PC-3 (cell line): ENCODE measurements around the gene C17orf100. TPM values are rescaled to one million over a fixed set of nuclear protein-coding genes. Genes with fewer than 3 reads are reported as not detected.

ENCODE experiments used
- ATAC-seq: fragments of 200-7000 bp; cut with Tn5 transposase; 2 replicates; pipeline ENCODE4 v1.9.1; 2020; ENCODE audit warnings: mild to moderate bottlenecking, moderate library complexity
- BruUV-seq: library from RNA; stranded (reverse); fragments of 400-500 nt; replicated peaks from 2 replicates; lab custom pipeline; 2021; lab: Mats Ljungman, UMichigan
- CTCF ChIA-PET: fragments of 300-600 bp; sonication (Branson Sonifier 250); formaldehyde crosslinking; loops from one replicate; lab custom pipeline; 2022; ENCODE audit warnings: antibody characterized with exemption; lab: Charles Lee
- POLR2A ChIA-PET: fragments of 300-600 bp; sonication (Branson Sonifier 250); formaldehyde crosslinking; loops from one replicate; lab custom pipeline; 2022; ENCODE audit warnings: antibody characterized with exemption; ENCODE audit not compliant: unreplicated experiment; lab: Charles Lee
- DNase-seq: peaks from one replicate; pipeline ENCODE4 v3.0.0-alpha.2; 2015
- H2AFZ ChIP-seq: fragments of 300-600 bp; sonication (generic); 2 replicates; pipeline ENCODE4 v1.6.0; 2016; ENCODE audit warnings: antibody characterized with exemption, low read length
- H3F3A ChIP-seq: fragments of 300-600 bp; sonication (generic); one replicate; pipeline ENCODE4 v1.6.0; 2017; ENCODE audit warnings: antibody characterized with exemption, low read length, control low read depth, mild to moderate bottlenecking; ENCODE audit not compliant: unreplicated experiment
- H3K27ac ChIP-seq: fragments of 300-600 bp; sonication (generic); 2 replicates; pipeline ENCODE4 v1.5.1; 2016; ENCODE audit warnings: mild to moderate bottlenecking, low read length
- H3K27me3 ChIP-seq: fragments of 300-600 bp; sonication (generic); 2 replicates; pipeline ENCODE4 v1.6.1; 2016; ENCODE audit warnings: low read length, mixed read lengths
- H3K36me3 ChIP-seq: fragments of 300-600 bp; sonication (generic); 2 replicates; pipeline ENCODE4 v1.6.1; 2016; ENCODE audit warnings: low read depth, mixed run types, low read length, mixed read lengths
- H3K4me1 ChIP-seq: fragments of 300-600 bp; sonication (generic); 2 replicates; pipeline ENCODE4 v1.5.1; 2016; ENCODE audit warnings: low read length; ENCODE audit not compliant: insufficient read depth
- H3K4me2 ChIP-seq: fragments of 300-600 bp; sonication (generic); 2 replicates; pipeline ENCODE4 v1.6.0; 2016; ENCODE audit warnings: low read length
- H3K4me3 ChIP-seq: fragments of 300-600 bp; sonication (generic); 2 replicates; pipeline ENCODE4 v1.5.1; 2016; ENCODE audit warnings: mild to moderate bottlenecking, low read length, mixed read lengths
- H3K79me2 ChIP-seq: fragments of 300-600 bp; sonication (generic); 2 replicates; pipeline ENCODE4 v1.6.1; 2017; ENCODE audit warnings: low read length, mixed read lengths
- H3K9ac ChIP-seq: fragments of 300-600 bp; sonication (generic); 2 replicates; pipeline ENCODE4 v1.6.0; 2016; ENCODE audit warnings: mild to moderate bottlenecking, low read length
- H3K9me2 ChIP-seq: fragments of 300-600 bp; sonication (generic); replicated peaks from 2 replicates; pipeline ENCODE4 v1.6.1; 2016; ENCODE audit warnings: mixed run types, low read length, mixed read lengths
- H3K9me3 ChIP-seq: fragments of 300-600 bp; sonication (generic); 2 replicates; pipeline ENCODE4 v1.6.1; 2016; ENCODE audit warnings: low read length, mixed read lengths
- H4K20me1 ChIP-seq: fragments of 300-600 bp; sonication (generic); 2 replicates; pipeline ENCODE4 v1.6.1; 2016; ENCODE audit warnings: low read length, mixed read lengths
- EZH2 ChIP-seq: fragments of 300-600 bp; sonication (generic); IDR thresholded peaks from one replicate; pipeline ENCODE4 v1.6.1; 2017; ENCODE audit warnings: antibody characterized with exemption, mild to moderate bottlenecking, low read length; ENCODE audit not compliant: unreplicated experiment
- EZH2phosphoT487 ChIP-seq: fragments of 300-600 bp; sonication (generic); IDR thresholded peaks from 2 replicates; pipeline ENCODE4 v1.6.1; 2018; ENCODE audit warnings: mild to moderate bottlenecking, antibody characterized with exemption, low read length, borderline replicate concordance
- intact Hi-C: fragments of 100-400 bp; cut with micrococcal nuclease; formaldehyde crosslinking; loops from 2 replicates; pipeline ENCODE4 v1.9.0; 2023
- total RNA-seq: library from RNA; depleted of rRNA; stranded (reverse); fragments of >200 nt; gene quantifications from 2 replicates; pipeline ENCODE4 v1.2.3, GENCODE V29; 2014
- TF ChIP-seq, protein P1 (sequence below): fragments of 300-600 bp; sonication (generic); conservative IDR thresholded peaks from 2 replicates; pipeline ENCODE4 v1.5.1; 2017; ENCODE audit warnings: antibody characterized with exemption, low read depth, mild to moderate bottlenecking, low read length

Gene C17orf100
- total RNA-seq, 1 experiment from 2014 or later: 0.15 TPM

GRCh38 chr17:6682339-6682738 is 30.8 kb downstream of the C17orf100 start:
- intact Hi-C loops: no loop called here
- H2AFZ ChIP-seq: no peak overlapping the region
- no peaks in the 10 kb centered on the region for H3K27me3 ChIP-seq
- no peak overlapping the region for H3K9ac ChIP-seq
- no peaks in the 10 kb centered on the region for H3K9me2 ChIP-seq
- no peak overlapping the region for H3K4me3 ChIP-seq
- ATAC-seq (no peak), DNase-seq (no peak)
- no peak overlapping the region for H3K4me2 ChIP-seq
- no peaks in the 10 kb centered on the region for H3F3A ChIP-seq
- POLR2A ChIA-PET: no interaction called here
- CTCF ChIA-PET: no interaction called here
- no peaks in the 10 kb centered on the region for H3K36me3 ChIP-seq
- peaks cover 19% of the 10 kb centered on the region for H3K4me1 ChIP-seq
- no peaks in the 10 kb centered on the region for H3K79me2 ChIP-seq
- BruUV-seq: no TSS peak
- H3K27ac ChIP-seq: no peak overlapping the region
- no peak for TF ChIP-seq EZH2
- no peak for TF ChIP-seq EZH2phosphoT487
- TF ChIP-seq, protein P1, sequence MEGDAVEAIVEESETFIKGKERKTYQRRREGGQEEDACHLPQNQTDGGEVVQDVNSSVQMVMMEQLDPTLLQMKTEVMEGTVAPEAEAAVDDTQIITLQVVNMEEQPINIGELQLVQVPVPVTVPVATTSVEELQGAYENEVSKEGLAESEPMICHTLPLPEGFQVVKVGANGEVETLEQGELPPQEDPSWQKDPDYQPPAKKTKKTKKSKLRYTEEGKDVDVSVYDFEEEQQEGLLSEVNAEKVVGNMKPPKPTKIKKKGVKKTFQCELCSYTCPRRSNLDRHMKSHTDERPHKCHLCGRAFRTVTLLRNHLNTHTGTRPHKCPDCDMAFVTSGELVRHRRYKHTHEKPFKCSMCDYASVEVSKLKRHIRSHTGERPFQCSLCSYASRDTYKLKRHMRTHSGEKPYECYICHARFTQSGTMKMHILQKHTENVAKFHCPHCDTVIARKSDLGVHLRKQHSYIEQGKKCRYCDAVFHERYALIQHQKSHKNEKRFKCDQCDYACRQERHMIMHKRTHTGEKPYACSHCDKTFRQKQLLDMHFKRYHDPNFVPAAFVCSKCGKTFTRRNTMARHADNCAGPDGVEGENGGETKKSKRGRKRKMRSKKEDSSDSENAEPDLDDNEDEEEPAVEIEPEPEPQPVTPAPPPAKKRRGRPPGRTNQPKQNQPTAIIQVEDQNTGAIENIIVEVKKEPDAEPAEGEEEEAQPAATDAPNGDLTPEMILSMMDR: no peak
- no peaks in the 10 kb centered on the region for H3K9me3 ChIP-seq
- H4K20me1 ChIP-seq: no peaks in the 10 kb centered on the region

DNA sequence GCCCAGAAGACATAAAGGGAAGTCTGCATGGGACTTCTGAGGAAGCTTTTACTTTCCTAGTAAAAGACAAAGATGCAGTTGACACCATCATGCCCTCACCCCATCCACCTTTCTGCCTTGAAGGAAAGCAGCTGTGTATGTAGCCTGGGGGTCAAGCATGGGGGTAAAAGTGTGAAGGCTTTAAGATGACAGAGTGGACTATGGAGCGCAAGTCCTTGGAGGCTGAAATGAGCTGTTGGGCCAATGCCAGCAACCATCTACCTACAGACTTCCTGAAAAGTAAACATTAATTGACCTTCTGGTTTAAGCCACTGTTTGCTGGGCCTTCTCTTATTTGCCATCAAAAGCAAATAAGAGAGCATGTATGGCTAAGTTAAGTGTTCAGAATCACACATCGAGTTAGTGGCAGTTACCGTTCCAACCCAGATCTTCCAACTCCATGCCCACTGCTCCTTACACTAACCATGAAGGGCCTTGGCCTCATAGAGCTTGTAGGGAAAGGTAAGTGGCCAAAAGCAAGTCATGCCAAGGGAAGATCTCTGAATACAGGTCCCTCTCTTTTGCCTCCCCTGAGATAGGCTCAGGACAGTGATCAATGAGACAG is 31.6 kb downstream of the C17orf100 start:
- CTCF ChIA-PET: no interaction called here

GRCh38 chr17:6683730-6684459 is 32.3 kb downstream of the C17orf100 start:
- Histone ChIP-seq H3K9ac (no peak overlapping the region), H3K36me3 (no peaks in the 10 kb centered on the region), H3F3A (no peaks in the 10 kb centered on the region), H3K27me3 (no peaks in the 10 kb centered on the region), H4K20me1 (no peaks in the 10 kb centered on the region), H3K4me3 (no peak overlapping the region), H3K9me3 (no peaks in the 10 kb centered on the region), H3K79me2 (no peaks in the 10 kb centered on the region), H3K4me2 (no peak overlapping the region), H3K9me2 (no peaks in the 10 kb centered on the region), H3K4me1 (peaks cover 11% of the 10 kb centered on the region), H3K27ac (no peak overlapping the region), H2AFZ (no peak overlapping the region)
- ChIA-PET CTCF (no interaction called here), POLR2A (no interaction called here)
- DNase-seq (no peak), ATAC-seq (no peak)
- TF ChIP-seq EZH2: no peak
- TF ChIP-seq, protein P1: no peak
- no peak for TF ChIP-seq EZH2phosphoT487
- BruUV-seq: no TSS peak
- intact Hi-C loops: no loop called here

More for the DNA sequence above, 31.6 kb downstream of the C17orf100 start:
- H3K79me2 ChIP-seq: no peaks in the 10 kb centered on the region
- H3K27me3 ChIP-seq: no peaks in the 10 kb centered on the region
- POLR2A ChIA-PET: no interaction called here
- H3K27ac ChIP-seq: no peak overlapping the region
- no peak overlapping the region for H3K4me3 ChIP-seq
- DNase-seq (no peak), ATAC-seq (no peak)
- H3K4me1 ChIP-seq: peaks cover 18% of the 10 kb centered on the region
- H3K36me3 ChIP-seq: no peaks in the 10 kb centered on the region
- H2AFZ ChIP-seq: no peak overlapping the region
- no peaks in the 10 kb centered on the region for H3K9me3 ChIP-seq
- intact Hi-C loops: no loop called here
- H3K4me2 ChIP-seq: no peak overlapping the region
- BruUV-seq: no TSS peak
- no peak for TF ChIP-seq EZH2phosphoT487
- H3F3A ChIP-seq: no peaks in the 10 kb centered on the region
- H3K9me2 ChIP-seq: no peaks in the 10 kb centered on the region
- no peaks in the 10 kb centered on the region for H4K20me1 ChIP-seq
- no peak overlapping the region for H3K9ac ChIP-seq
